Ovary (tissue), 9 donors: ENCODE results near the gene FKBP14. TPM values are rescaled to one million over a fixed set of nuclear protein-coding genes. Genes with fewer than 3 reads are reported as not detected.
"Not testable (repeated sequence)": the region's sequence is repeated elsewhere in the genome, so short reads cannot be mapped to it uniquely, and the experiment has no call there.

Source experiments
- DNase-seq, 5 donors: peaks; one replicate each; pipeline ENCODE4 v3.0.0-alpha.2; 2019 to 2020
- H3K27ac ChIP-seq, 2 donors: fragments of 200-600 bp; one replicate each; pipeline versions ENCODE4 v1.5.1 to v1.8.0; 2019 to 2022
- H3K27me3 ChIP-seq: fragments of 200-600 bp; one replicate; pipeline ENCODE4 v1.8.0; 2022
- H3K36me3 ChIP-seq: fragments of 200-600 bp; sonication (generic); one replicate; pipeline ENCODE4 v1.5.1; 2019
- H3K4me1 ChIP-seq: one replicate; pipeline ENCODE4 v1.8.1; 2013; ENCODE audit warnings: mild to moderate bottlenecking, moderate library complexity; ENCODE audit not compliant: insufficient read depth
- H3K4me3 ChIP-seq: fragments of 200-600 bp; sonication (generic); one replicate; pipeline ENCODE4 v1.5.1; 2017
- H3K9me3 ChIP-seq, 2 donors: fragments of 200-600 bp in 1 of 2; sonication (generic) in 1 of 2; one replicate each; pipeline versions ENCODE4 v1.5.1 to v1.8.1; 2013 to 2019; ENCODE audit warnings: mild to moderate bottlenecking in 1 of 2, moderate library complexity in 1 of 2
- EP300 ChIP-seq: sonication (generic); formaldehyde crosslinking; IDR thresholded peaks from one replicate; pipeline ENCODE4 v1.6.1; 2017; ENCODE audit warnings: antibody characterized with exemption
- POLR2A ChIP-seq: fragments of 450-650 bp; IDR thresholded peaks from one replicate; pipeline ENCODE4 v1.6.1; 2017; ENCODE audit warnings: antibody characterized with exemption, mild to moderate bottlenecking, moderate library complexity
- whole genome bisulfite sequencing, 3 donors: extraction: QIAGEN DNeasy Blood & Tissue Kit in 1 of 3; methylation state at CpG; one replicate each; pipeline versions ENCODE4 v1.1.5 to v1.1.7; 2013 to 2017; 5-methylcytosine and 5-hydroxymethylcytosine counted together
- intact Hi-C, 4 donors: fragments of 100-400 bp; cut with DNase I; formaldehyde crosslinking; loops; one replicate each; pipeline versions ENCODE4 v1.11.0 to v1.15.1; 2022 to 2023
- polyA plus RNA-seq, 2 donors: library from polyadenylated mRNA; stranded (reverse); fragments of 200-250 nt in 1 of 2; fragments of 350-450 nt in 1 of 2; fragmentation: Illumina TruSeq in 1 of 2; extraction: RNeasy Lipid Tissue Mini Kit (QIAGEN cat#74804) in 1 of 2; gene quantifications; one replicate each; pipeline ENCODE4 v1.2.3, GENCODE V29; 2013 to 2014
- total RNA-seq, 7 donors: library from RNA; depleted of rRNA in 2 of 7; stranded (reverse); fragments of >200 nt in 2 of 7; fragmentation: NEBNext Ultra II Directional in 3 of 7; extraction: Animal tissue kit (Norgen Biotek cat#: 25700) in 3 of 7; gene quantifications; one replicate each; pipeline versions ENCODE4 v1.1.0 to v1.2.4, GENCODE V29; 2016 to 2023
- TF ChIP-seq, protein P1 (sequence below), 3 donors: fragments of 450-650 bp in 2 of 3; fragments of 200-600 bp in 1 of 3; IDR thresholded peaks; one replicate each; pipeline versions ENCODE4 v1.5.1 to v1.8.0; 2016 to 2022; ENCODE audit warnings: antibody characterized with exemption in 3 of 3, mild to moderate bottlenecking in 1 of 3
- donor health status: DM: no; HTN: no; CAD: no; lungs with moderate emphysema.
- donor health status: DM: no; HTN: no; CAD: no.
- donor health status: Bipolar disorder and iron deficiency.
- donor health status: DM: yes; HTN: yes; CAD: no.
- donor health status: DM: no; HTN: no; CAD: no.
- donor health status: DM: yes; HTN: yes; CAD: no.

FKBP14 gene
- total and polyA plus RNA-seq, 9 donors: 3.4 to 19.6 (median 13.5) TPM

DNA sequence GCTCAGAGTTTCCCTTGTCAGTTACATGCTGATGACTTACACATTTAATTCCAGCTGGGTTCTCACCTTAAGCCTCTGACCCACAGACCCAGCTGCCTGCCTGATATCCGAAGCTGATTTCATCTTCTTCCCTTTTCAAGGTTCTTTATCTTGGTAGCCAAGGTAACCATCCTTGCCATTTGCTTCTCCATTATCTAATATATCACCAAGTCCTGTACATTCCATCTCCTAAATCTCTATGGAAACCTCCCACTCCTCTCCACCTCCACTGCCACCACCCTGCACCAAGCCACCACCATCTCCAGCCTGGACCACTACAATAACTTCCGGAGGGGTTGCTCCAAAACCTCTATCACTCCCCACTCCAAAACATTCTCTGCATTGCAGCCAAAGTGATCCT lies 56.8 kb downstream of the FKBP14 start:
- TF ChIP-seq EP300: no peak
- no peak for TF ChIP-seq POLR2A
- TF ChIP-seq, protein P1, sequence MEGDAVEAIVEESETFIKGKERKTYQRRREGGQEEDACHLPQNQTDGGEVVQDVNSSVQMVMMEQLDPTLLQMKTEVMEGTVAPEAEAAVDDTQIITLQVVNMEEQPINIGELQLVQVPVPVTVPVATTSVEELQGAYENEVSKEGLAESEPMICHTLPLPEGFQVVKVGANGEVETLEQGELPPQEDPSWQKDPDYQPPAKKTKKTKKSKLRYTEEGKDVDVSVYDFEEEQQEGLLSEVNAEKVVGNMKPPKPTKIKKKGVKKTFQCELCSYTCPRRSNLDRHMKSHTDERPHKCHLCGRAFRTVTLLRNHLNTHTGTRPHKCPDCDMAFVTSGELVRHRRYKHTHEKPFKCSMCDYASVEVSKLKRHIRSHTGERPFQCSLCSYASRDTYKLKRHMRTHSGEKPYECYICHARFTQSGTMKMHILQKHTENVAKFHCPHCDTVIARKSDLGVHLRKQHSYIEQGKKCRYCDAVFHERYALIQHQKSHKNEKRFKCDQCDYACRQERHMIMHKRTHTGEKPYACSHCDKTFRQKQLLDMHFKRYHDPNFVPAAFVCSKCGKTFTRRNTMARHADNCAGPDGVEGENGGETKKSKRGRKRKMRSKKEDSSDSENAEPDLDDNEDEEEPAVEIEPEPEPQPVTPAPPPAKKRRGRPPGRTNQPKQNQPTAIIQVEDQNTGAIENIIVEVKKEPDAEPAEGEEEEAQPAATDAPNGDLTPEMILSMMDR (IDR thresholded peaks at IDR 0.05): no peak
- Histone ChIP-seq H3K4me3 (no peak overlapping the region), H3K4me1 (peaks cover 5% of the 10 kb centered on the region), H3K36me3 (no peaks in the 10 kb centered on the region), H3K9me3 (no peaks in the 10 kb centered on the region), H3K27me3 (no peaks in the 10 kb centered on the region), H3K27ac (no peak overlapping the region)
- no peak for DNase-seq
- intact Hi-C loops: no loop called here
- WGBS, 3 donors: 72 to 83% (median 78%) methylated on average over 2 of the region's 2 CpGs

DNA sequence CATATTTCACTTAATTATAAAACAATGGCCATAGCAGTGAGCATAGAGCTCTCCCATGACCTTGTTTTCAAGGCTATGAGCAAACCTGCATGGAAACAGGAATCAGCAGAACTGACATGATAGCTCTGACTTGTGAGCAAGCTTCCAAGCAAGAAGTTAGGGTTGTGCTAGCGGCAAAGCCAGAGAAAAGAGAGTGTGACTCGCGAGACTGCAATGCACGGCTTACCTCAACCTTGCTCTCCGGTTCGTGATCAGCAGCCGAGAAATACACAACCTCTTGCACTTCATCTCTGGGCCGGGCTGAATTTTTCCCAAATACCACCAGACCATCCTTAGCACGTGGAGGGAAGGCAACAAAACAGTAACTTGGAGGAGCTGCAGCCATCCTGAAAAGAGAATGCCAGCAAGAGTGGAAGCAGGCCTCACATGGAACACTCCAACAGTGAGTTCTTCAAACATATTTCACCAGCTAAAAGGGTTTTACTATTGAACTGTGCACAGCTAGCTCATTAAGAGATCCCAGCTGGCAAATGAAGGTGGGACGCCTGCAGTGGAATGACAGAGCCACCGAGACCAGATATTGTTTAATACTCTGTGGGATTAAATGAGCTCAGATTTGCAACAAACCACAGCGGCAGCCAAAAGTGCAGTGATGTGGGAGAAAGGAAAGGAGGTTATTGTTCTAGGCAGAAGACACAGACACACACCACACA lies 57.7 kb downstream of the FKBP14 start:
- WGBS, 3 donors: 61 to 72% (median 64%) methylated on average over 12 of the region's 12 CpGs
- no peak overlapping the region for H3K4me3 ChIP-seq
- no peak overlapping the region for H3K27ac ChIP-seq
- H3K4me1 ChIP-seq: peaks cover 5% of the 10 kb centered on the region
- TF ChIP-seq POLR2A (no peak), EP300 (no peak)
- TF ChIP-seq, protein P1 (IDR thresholded peaks at IDR 0.05): no peak
- H3K9me3 ChIP-seq: no peaks in the 10 kb centered on the region
- no peaks in the 10 kb centered on the region for H3K36me3 ChIP-seq
- H3K27me3 ChIP-seq: no peaks in the 10 kb centered on the region
- no peak for DNase-seq
- intact Hi-C loops: no loop called here

DNA sequence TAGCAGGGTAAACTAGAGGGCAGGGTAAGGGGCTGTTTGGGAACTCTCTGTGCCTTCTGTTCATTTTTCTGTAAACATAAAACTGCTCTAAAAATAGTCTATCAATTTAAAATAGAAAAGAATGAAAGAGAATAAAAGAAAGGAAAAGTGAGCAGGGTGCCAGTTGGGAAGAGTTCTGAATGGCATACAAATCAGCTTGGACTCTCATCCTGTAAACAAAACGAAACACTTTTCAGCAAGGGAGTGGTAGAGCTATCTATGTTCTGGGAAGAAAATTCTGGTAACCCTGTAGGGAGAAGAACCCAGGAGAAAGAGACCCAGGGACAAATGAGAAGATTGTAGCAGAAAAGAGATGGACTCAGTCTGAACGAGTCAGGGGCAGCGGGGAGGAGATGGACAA lies 61.5 kb downstream of the FKBP14 start:
- Histone ChIP-seq H3K27me3 (no peaks in the 10 kb centered on the region), H3K4me3 (no peak overlapping the region), H3K27ac (no peak overlapping the region), H3K36me3 (no peaks in the 10 kb centered on the region), H3K4me1 (peaks cover 4% of the 10 kb centered on the region), H3K9me3 (no peaks in the 10 kb centered on the region)
- intact Hi-C loops: no loop called here
- no peak for TF ChIP-seq EP300
- TF ChIP-seq POLR2A: no peak
- TF ChIP-seq, protein P1 (IDR thresholded peaks at IDR 0.05): no peak
- WGBS, 3 donors: 61 to 70% (median 67%) methylated on average over 3 of the region's 3 CpGs
- DNase-seq: no peak

DNA sequence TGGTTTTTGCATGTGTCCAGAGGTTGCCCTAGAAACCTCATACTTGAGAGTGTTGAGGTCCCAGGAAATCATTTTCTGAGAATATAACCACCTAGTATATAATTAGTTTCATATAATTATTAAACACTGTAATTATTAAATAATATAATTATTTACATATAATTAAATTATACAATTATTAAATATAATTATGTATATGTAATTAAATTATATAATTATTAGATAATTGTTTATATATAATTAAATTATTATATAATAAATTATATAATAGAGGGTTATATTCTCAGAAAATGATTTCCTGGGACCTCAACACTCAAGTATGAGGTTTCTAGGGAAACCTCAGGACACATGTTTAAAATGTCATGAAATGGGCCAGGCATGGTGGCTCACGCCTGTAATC lies 64.5 kb downstream of the FKBP14 start:
- no peaks in the 10 kb centered on the region for H3K36me3 ChIP-seq
- H3K4me1 ChIP-seq: peaks cover 2% of the 10 kb centered on the region
- H3K4me3 ChIP-seq: no peak overlapping the region
- H3K9me3 ChIP-seq: no peaks in the 10 kb centered on the region
- intact Hi-C loops: no loop called here
- no peak for DNase-seq
- H3K27me3 ChIP-seq: no peaks in the 10 kb centered on the region
- TF ChIP-seq POLR2A: no peak
- TF ChIP-seq, protein P1 (IDR thresholded peaks at IDR 0.05): no peak
- no peak for TF ChIP-seq EP300
- H3K27ac ChIP-seq: no peak overlapping the region
- WGBS, 3 donors: 90 to 98% (median 95%) methylated on average over 1 of the region's 1 CpG

DNA sequence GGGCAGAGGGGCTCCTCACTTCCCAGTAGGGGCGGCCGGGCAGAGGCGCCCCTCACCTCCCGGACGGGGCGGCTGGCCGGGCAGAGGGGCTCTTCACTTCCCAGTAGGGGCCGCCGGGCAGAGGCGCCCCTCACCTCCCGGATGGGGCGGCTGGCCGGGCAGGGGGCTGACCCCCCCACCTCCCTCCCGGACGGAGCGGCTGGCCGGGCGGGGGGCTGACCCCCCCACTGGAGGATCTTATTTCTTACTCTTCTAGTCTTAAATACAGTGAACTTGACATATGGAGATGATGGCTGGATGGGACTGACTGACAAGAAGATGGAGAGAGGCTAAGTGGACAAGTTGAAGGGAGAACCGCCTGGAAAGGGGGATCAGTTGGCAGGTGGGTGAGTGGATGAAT lies 64.9 kb downstream of the FKBP14 start:
- H3K9me3 ChIP-seq, H3K27me3 ChIP-seq, H3K4me1 ChIP-seq, H3K4me3 ChIP-seq, H3K36me3 ChIP-seq, DNase-seq, H3K27ac ChIP-seq, intact Hi-C loops: not testable (repeated sequence)
- WGBS, 3 donors: 90 to 97% (median 96%) methylated on average over 12 to 18 of the region's 19 CpGs
